Measurements from ENCODE around the gene MYRF. TPM values are rescaled to one million over a fixed set of nuclear protein-coding genes. Genes with fewer than 3 reads are reported as not detected.

Gene MYRF
- total RNA-seq, 4 donors from 2014 or later = 0.16 to 55.1 (median 29.5) TPM

GRCh38 chr11:61797263-61797944 is 45.0 kb downstream of the MYRF start:
- TF ChIP-seq CTCF (IDR thresholded peaks at IDR 0.05) = peak in 1 of 3 donors; percentile 49
- ATAC-seq (ENCODE audit: low FRiP score) (peak; percentile 42), DNase-seq (ENCODE audit: low spot score) (peak; percentile 66)

GRCh38 chr11:61799665-61800284 is 47.3 kb downstream of the MYRF start:
- no peak for TF ChIP-seq CTCF (IDR thresholded peaks at IDR 0.05)
- DNase-seq (ENCODE audit: low spot score) (no peak), ATAC-seq (ENCODE audit: low FRiP score) (no peak)

- no peak for TF ChIP-seq CTCF (IDR thresholded peaks at IDR 0.05)
- DNase-seq (ENCODE audit: low spot score) (no peak), ATAC-seq (ENCODE audit: low FRiP score) (no peak)
Observed at GRCh38 chr11:61800331-61801281, 48.2 kb downstream of the MYRF start.

- ATAC-seq (ENCODE audit: low FRiP score) (no peak), DNase-seq (ENCODE audit: low spot score) (no peak)
- no peak for TF ChIP-seq CTCF (IDR thresholded peaks at IDR 0.05)
Observed at GRCh38 chr11:61802605-61803004, 50.2 kb downstream of the MYRF start.

- no peak for TF ChIP-seq CTCF (IDR thresholded peaks at IDR 0.05)
- ATAC-seq (ENCODE audit: low FRiP score) (no peak), DNase-seq (ENCODE audit: low spot score) (no peak)
Observed at GRCh38 chr11:61803889-61804647, 51.6 kb downstream of the MYRF start.

GRCh38 chr11:61805146-61805545 is 52.7 kb downstream of the MYRF start:
- no peak for TF ChIP-seq CTCF (IDR thresholded peaks at IDR 0.05)
- no peak for ATAC-seq (ENCODE audit: low FRiP score)
- DNase-seq (ENCODE audit: low spot score) = no peak
